OCI-LY3 (cell line): Measurements from ENCODE around the gene CHURC1.
A peak's percentile ranks its signal among the peaks of the same experiment; 100 is the strongest.

Experiments used
- H2AFZ ChIP-seq: fragments of 200-600, 300-600 bp; shearing (Covaris generic); 2 replicates; pipeline ENCODE4 v1.6.0; 2014; ENCODE audit warnings: antibody characterized with exemption, low read depth, low read length
- H3K27ac ChIP-seq: fragments of 200-600, 300-600 bp; sonication (generic); 2 replicates; pipeline ENCODE4 v1.5.1; 2014; ENCODE audit warnings: mild to moderate bottlenecking, low read length, moderate library complexity, mixed read lengths
- H3K27me3 ChIP-seq: fragments of 200-600, 300-600 bp; sonication (generic); 2 replicates; pipeline ENCODE4 v1.6.1; 2014; ENCODE audit warnings: low read depth, low read length, mixed read lengths
- H3K36me3 ChIP-seq: fragments of 200-600, 300-600 bp; sonication (generic); replicated peaks from 2 replicates; pipeline ENCODE3; 2014; ENCODE audit warnings: low read depth, low read length, mixed read lengths
- H3K4me1 ChIP-seq: fragments of 300-600, 200-600 bp; sonication (generic); 2 replicates; pipeline ENCODE4 v1.6.1; 2014; ENCODE audit warnings: low read length, mixed read lengths
- H3K4me2 ChIP-seq: fragments of 200-600, 300-600 bp; sonication (generic); 2 replicates; pipeline ENCODE4 v1.6.1; 2014; ENCODE audit warnings: low read length, mixed read lengths
- H3K4me3 ChIP-seq: fragments of 300-600, 200-600 bp; sonication (generic); 2 replicates; pipeline ENCODE4 v1.5.1; 2014; ENCODE audit warnings: antibody characterized with exemption, mild to moderate bottlenecking, low read length, moderate library complexity
- H3K79me2 ChIP-seq: fragments of 300-600, 200-600 bp; shearing (Covaris generic); 2 replicates; pipeline ENCODE4 v1.6.1; 2014; ENCODE audit warnings: mild to moderate bottlenecking, low read length, mixed read lengths
- H3K9ac ChIP-seq: fragments of 300-600, 200-600 bp; shearing (Covaris generic); 2 replicates; pipeline ENCODE4 v1.6.0; 2014; ENCODE audit warnings: mild to moderate bottlenecking, low read length, moderate library complexity
- H3K9me3 ChIP-seq: fragments of 200-600, 300-600 bp; shearing (Covaris generic); 2 replicates; pipeline ENCODE4 v1.6.1; 2014; ENCODE audit warnings: low read length, mixed read lengths; ENCODE audit not compliant: insufficient read depth
- H4K20me1 ChIP-seq: fragments of 200-600, 300-600 bp; sonication (generic); 2 replicates; pipeline ENCODE4 v1.6.1; 2016; ENCODE audit warnings: low read length, mixed read lengths; ENCODE audit not compliant: insufficient read depth
- EZH2phosphoT487 ChIP-seq: fragments of 200-600 bp; shearing (Covaris generic); IDR thresholded peaks from 2 replicates; pipeline ENCODE4 v1.6.1; 2018; ENCODE audit warnings: antibody characterized with exemption, mixed run types, low read depth
- TF ChIP-seq, protein P1 (sequence below): fragments of 200-600, 300-600 bp; sonication (generic); IDR thresholded peaks from 2 replicates; pipeline ENCODE4 v1.5.1; 2014; ENCODE audit warnings: antibody characterized with exemption, low read length, low read depth

CHURC1 gene

DNA sequence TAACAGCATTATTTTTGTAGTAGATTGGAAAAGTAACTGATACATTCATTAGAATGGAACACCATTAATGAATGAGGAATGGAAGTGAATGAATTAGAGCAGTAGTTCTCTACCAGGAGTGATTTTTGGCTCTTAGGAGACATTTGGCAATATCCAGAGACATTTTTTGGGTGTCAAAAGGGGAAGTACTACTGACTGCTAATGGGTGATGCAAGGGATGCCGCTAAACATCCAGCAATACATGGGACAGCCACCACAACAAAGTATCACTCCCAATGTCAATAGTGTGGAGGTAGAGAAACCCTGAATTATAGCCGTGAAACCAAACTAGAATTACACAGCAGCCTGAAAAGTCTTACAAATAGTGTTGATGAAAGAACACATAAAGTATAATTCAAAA, 1.5 kb downstream of the CHURC1 start:
- H3K4me1 ChIP-seq = peaks cover 11% of the 10 kb centered on the region
- H3K4me2 ChIP-seq = peak overlapping the region; percentile 96
- peaks cover 39% of the 10 kb centered on the region for H4K20me1 ChIP-seq
- H3K9ac ChIP-seq = no peak overlapping the region
- 0 out of 2 replicates have a peak overlapping the region, but pooled peaks have one; percentile 96 for H3K4me3 ChIP-seq
- no peak overlapping the region for H2AFZ ChIP-seq
- H3K79me2 ChIP-seq = peaks cover 48% of the 10 kb centered on the region
- no peaks in the 10 kb centered on the region for H3K9me3 ChIP-seq
- H3K27me3 ChIP-seq = no peaks in the 10 kb centered on the region; the same call in 1 of the 2 replicates
- peaks cover 7% of the 10 kb centered on the region for H3K36me3 ChIP-seq
- TF ChIP-seq, protein P1, sequence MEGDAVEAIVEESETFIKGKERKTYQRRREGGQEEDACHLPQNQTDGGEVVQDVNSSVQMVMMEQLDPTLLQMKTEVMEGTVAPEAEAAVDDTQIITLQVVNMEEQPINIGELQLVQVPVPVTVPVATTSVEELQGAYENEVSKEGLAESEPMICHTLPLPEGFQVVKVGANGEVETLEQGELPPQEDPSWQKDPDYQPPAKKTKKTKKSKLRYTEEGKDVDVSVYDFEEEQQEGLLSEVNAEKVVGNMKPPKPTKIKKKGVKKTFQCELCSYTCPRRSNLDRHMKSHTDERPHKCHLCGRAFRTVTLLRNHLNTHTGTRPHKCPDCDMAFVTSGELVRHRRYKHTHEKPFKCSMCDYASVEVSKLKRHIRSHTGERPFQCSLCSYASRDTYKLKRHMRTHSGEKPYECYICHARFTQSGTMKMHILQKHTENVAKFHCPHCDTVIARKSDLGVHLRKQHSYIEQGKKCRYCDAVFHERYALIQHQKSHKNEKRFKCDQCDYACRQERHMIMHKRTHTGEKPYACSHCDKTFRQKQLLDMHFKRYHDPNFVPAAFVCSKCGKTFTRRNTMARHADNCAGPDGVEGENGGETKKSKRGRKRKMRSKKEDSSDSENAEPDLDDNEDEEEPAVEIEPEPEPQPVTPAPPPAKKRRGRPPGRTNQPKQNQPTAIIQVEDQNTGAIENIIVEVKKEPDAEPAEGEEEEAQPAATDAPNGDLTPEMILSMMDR = no peak
- TF ChIP-seq EZH2phosphoT487 = no peak
- no peak overlapping the region for H3K27ac ChIP-seq

DNA sequence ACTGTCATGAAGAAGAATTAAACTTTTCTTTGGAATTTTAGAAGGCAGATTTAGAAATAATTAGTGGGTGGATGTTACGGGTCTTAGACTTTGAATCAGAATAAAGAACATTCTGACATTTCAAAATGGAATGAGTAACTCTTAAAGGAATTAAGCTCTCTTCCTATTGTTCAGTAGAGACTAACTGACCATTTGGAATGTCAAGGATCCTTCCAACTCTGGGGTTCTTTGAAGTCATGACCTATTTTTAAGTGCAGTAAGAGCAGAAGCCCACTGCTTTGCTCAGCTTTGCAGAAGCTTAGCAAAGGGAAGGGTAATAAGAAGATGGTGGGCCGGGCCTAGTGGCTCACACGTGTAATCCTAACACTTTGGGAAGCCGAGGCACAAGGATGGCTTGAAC, 4.0 kb downstream of the CHURC1 start:
- Histone ChIP-seq H2AFZ (no peak overlapping the region), H3K36me3 (peaks cover 7% of the 10 kb centered on the region), H3K27ac (no peak overlapping the region), H3K4me1 (peaks cover 11% of the 10 kb centered on the region), H3K9me3 (no peaks in the 10 kb centered on the region), H3K27me3 (no peaks in the 10 kb centered on the region), H4K20me1 (peaks cover 39% of the 10 kb centered on the region), H3K9ac (no peak overlapping the region), H3K79me2 (peaks cover 57% of the 10 kb centered on the region), H3K4me3 (no peak overlapping the region), H3K4me2 (no peak overlapping the region)
- TF ChIP-seq, protein P1 = no peak
- no peak for TF ChIP-seq EZH2phosphoT487

DNA sequence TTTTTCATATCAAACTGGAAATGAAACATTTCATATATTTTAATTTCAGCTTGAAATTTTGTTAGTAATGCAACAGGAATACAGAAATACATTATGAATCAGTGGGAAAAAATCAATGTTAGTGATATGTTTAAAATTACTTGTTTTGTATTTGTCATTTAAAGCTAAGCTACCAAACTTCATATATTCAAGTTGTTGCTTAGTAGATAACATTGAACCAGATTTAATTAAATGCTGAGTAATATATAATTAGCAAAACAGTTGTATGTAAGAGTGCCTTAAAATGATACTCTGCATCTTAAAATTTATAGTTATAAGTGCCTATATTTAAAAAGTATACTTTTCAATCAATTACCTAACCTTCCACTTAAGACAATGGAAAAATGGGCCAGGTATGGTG, 5.0 kb downstream of the CHURC1 start:
- H3K4me1 ChIP-seq = peaks cover 11% of the 10 kb centered on the region
- H2AFZ ChIP-seq = no peak overlapping the region
- TF ChIP-seq, protein P1 = no peak
- no peak for TF ChIP-seq EZH2phosphoT487
- peaks cover 12% of the 10 kb centered on the region for H3K36me3 ChIP-seq
- H3K9ac ChIP-seq = no peak overlapping the region
- peaks cover 57% of the 10 kb centered on the region for H3K79me2 ChIP-seq
- H4K20me1 ChIP-seq = peaks cover 39% of the 10 kb centered on the region
- H3K4me2 ChIP-seq = no peak overlapping the region
- no peak overlapping the region for H3K4me3 ChIP-seq
- no peak overlapping the region for H3K27ac ChIP-seq
- no peaks in the 10 kb centered on the region for H3K27me3 ChIP-seq
- H3K9me3 ChIP-seq = no peaks in the 10 kb centered on the region

DNA sequence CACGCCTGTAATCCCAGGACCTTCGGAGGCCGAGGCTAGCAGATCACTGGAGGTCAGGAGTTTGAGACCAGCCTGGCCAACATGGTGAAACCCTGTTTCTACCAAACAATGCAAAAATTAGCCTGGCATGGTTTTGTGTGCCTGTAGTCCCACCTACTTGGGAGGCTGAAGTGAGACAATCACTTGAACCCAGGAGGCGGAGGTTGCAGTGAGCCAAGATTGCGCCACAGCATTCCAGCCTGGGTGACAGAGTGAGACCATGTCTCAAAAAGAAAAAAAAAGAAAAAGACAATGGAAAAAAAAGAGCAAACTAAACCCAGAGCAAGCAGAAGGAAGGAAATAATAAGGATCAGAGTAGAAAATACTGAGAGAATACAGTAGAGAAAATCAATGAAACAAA, 5.4 kb downstream of the CHURC1 start:
- Histone ChIP-seq H3K9ac (no peak overlapping the region), H3K4me2 (no peak overlapping the region), H2AFZ (no peak overlapping the region), H3K27me3 (no peaks in the 10 kb centered on the region), H3K36me3 (peaks cover 16% of the 10 kb centered on the region), H4K20me1 (peaks cover 39% of the 10 kb centered on the region), H3K79me2 (peaks cover 53% of the 10 kb centered on the region), H3K9me3 (no peaks in the 10 kb centered on the region), H3K4me1 (peaks cover 11% of the 10 kb centered on the region), H3K4me3 (no peak overlapping the region), H3K27ac (no peak overlapping the region)
- TF ChIP-seq, protein P1 = no peak
- TF ChIP-seq EZH2phosphoT487 = no peak
